Measurements from ENCODE around the gene DCK. TPM values are rescaled to one million over a fixed set of nuclear protein-coding genes. Genes with fewer than 3 reads are reported as not detected.

Gene DCK
- total and polyA plus RNA-seq, 10 donors = 19.3 to 45.5 (median 35.3) TPM

DNA sequence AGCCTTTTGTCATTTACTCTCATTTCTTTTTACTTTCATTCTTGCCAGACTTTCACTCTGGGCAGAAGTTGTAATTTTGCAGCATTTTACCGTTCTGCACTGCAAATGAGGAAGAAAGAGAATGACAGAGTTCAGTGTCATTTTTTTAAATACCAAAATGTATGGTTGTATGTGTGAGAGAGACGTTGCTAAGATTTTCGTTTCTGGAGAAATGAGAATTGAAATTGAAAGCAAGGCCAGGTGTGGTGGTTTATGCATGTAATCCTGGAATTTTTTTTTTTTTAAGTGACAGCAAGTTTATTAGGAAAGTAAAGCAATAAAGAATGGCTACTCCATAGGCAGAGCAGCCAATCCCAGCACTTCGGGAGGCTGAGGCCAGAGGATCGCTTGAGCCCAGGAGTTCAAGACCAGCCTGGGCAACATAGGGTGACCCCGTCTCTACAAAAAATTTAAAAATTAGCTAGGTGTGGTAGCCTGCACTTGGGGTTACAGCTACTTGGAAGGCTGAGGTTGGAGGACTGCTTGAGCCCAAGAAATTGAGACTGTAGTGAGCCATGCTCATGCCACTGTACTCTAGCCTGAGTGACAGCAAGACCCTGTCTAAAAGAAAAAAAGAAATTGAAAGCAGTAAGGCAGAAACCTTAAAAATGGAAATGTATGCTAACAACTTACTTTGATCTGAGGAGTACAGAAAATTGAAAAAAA, 12.9 kb downstream of the DCK start:
- TF ChIP-seq, protein P1, sequence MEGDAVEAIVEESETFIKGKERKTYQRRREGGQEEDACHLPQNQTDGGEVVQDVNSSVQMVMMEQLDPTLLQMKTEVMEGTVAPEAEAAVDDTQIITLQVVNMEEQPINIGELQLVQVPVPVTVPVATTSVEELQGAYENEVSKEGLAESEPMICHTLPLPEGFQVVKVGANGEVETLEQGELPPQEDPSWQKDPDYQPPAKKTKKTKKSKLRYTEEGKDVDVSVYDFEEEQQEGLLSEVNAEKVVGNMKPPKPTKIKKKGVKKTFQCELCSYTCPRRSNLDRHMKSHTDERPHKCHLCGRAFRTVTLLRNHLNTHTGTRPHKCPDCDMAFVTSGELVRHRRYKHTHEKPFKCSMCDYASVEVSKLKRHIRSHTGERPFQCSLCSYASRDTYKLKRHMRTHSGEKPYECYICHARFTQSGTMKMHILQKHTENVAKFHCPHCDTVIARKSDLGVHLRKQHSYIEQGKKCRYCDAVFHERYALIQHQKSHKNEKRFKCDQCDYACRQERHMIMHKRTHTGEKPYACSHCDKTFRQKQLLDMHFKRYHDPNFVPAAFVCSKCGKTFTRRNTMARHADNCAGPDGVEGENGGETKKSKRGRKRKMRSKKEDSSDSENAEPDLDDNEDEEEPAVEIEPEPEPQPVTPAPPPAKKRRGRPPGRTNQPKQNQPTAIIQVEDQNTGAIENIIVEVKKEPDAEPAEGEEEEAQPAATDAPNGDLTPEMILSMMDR (IDR thresholded peaks at IDR 0.05 in 8 of 11, conservative IDR thresholded peaks at IDR 0.05 in 3 of 11) = no peak
- TF ChIP-seq POLR2A (IDR thresholded peaks at IDR 0.05) (no peak), POLR2AphosphoS5 (IDR thresholded peaks at IDR 0.05) (no peak)
- no peaks in the 10 kb centered on the region for H3K27me3 ChIP-seq (replicated peaks in 1 of 7)
- H3K9me3 ChIP-seq = no peaks in the 10 kb centered on the region
- H3K4me3 ChIP-seq = peak overlapping the region in 1 of 8 donors; percentile 8
- peak overlapping the region in 7 of 8 donors; percentile 2 to 85 (median 64) for H3K27ac ChIP-seq
- WGBS, 5 donors = 54 to 62% (median 57%) methylated on average over 6 of the region's 6 CpGs
- peaks cover 0 to 31% (median 0%) of the 10 kb centered on the region in 6 donors for H3K36me3 ChIP-seq
- DNase-seq = no peak
- intact Hi-C loops (cut with DNase I; ENCODE audit: low total_unique reads) = loop anchor here (10.0 kb wide), 1 partner anchor 162 kb away; no protein-coding TSS in a partner anchor
- H3K4me1 ChIP-seq = peaks cover 26 to 98% (median 67%) of the 10 kb centered on the region in 6 donors

DNA sequence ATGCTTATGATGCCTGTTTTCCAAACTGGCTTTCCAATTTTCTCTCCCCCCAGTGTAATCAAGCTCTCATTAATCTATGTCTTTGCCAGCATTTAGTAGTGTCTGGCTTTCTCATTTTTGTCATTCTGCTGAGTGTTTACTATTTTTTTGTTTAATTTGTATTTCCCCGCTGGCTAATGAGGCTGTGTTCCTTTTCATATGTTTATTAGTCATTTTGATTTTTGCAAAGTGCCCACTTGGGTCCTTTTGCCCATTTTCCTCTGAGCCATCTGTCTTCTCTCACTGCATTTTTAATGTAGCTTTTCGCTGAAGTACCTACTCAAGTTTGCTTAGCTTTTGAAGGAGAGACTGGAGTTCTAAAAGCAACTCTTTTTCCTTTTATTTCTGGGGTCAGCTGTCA, 14.7 kb downstream of the DCK start:
- intact Hi-C loops (cut with DNase I; ENCODE audit: low total_unique reads) = loop anchor here (10.0 kb wide), 1 partner anchor 163 kb away; no protein-coding TSS in a partner anchor
- 95 to 99% (median 96%) methylated on average over 2 of the region's 2 CpGs for WGBS, 5 donors
- Histone ChIP-seq H3K27ac (peak overlapping the region in 1 of 8 donors; percentile 8), H3K27me3 (replicated peaks in 1 of 7) (no peaks in the 10 kb centered on the region), H3K36me3 (peaks cover 0 to 39% (median 2%) of the 10 kb centered on the region in 6 donors), H3K4me1 (peaks cover 24 to 81% (median 56%) of the 10 kb centered on the region in 6 donors), H3K9me3 (no peaks in the 10 kb centered on the region), H3K4me3 (no peak overlapping the region)
- TF ChIP-seq, protein P1 (IDR thresholded peaks at IDR 0.05 in 8 of 11, conservative IDR thresholded peaks at IDR 0.05 in 3 of 11) = no peak
- TF ChIP-seq POLR2A (IDR thresholded peaks at IDR 0.05) = no peak
- TF ChIP-seq POLR2AphosphoS5 (IDR thresholded peaks at IDR 0.05) = no peak
- no peak for DNase-seq

DNA sequence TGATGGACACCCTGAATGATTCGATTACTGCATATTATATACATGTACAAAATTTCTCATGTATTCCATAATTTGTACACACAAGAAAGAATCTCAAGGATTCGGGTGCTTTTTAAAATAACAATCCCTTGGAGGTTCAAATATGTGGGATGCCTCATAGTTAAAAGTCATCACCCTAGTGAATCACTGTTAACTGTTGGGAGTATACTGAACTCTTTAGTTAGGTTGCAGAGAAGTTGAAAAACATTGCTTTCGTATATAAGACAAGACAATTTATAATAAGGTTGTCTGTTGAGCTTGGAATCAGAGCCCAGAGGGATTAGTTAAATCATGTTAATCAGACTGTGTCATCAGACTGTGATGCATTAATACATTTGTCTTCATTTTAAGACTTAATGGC, 15.6 kb downstream of the DCK start:
- Histone ChIP-seq H3K9me3 (no peaks in the 10 kb centered on the region), H3K27me3 (replicated peaks in 1 of 7) (no peaks in the 10 kb centered on the region), H3K27ac (peak overlapping the region in 1 of 8 donors; percentile 8), H3K36me3 (peaks cover 0 to 37% (median 2%) of the 10 kb centered on the region in 6 donors), H3K4me3 (no peak overlapping the region), H3K4me1 (peaks cover 21 to 73% (median 48%) of the 10 kb centered on the region in 6 donors)
- TF ChIP-seq POLR2AphosphoS5 (IDR thresholded peaks at IDR 0.05) = no peak
- TF ChIP-seq POLR2A (IDR thresholded peaks at IDR 0.05) = no peak
- TF ChIP-seq, protein P1 (IDR thresholded peaks at IDR 0.05 in 8 of 11, conservative IDR thresholded peaks at IDR 0.05 in 3 of 11) = no peak
- intact Hi-C loops (cut with DNase I; ENCODE audit: low total_unique reads) = loop anchor here (10.0 kb wide), 1 partner anchor 164 kb away; no protein-coding TSS in a partner anchor
- no peak for DNase-seq
- WGBS, 5 donors = 79 to 87% (median 85%) methylated on average over 3 of the region's 3 CpGs
